HG02763 (cell line): ENCODE data around the gene CCDC136.

Experiments
- ATAC-seq: cut with Tn5 transposase; IDR thresholded peaks from one replicate; pipeline ENCODE4 v1.9.1; 2021; ENCODE audit warnings: mild to moderate bottlenecking, moderate library complexity; ENCODE audit not compliant: unreplicated experiment

Gene CCDC136

GRCh38 chr7:128831178-128831993 is 39.6 kb downstream of the CCDC136 start:
- no peak for ATAC-seq

- no peak for ATAC-seq
Observed at GRCh38 chr7:128831994-128832879, 40.5 kb downstream of the CCDC136 start.

- ATAC-seq = no peak
Observed at GRCh38 chr7:128832880-128833147, 41.0 kb downstream of the CCDC136 start.

- ATAC-seq = no peak
Observed at GRCh38 chr7:128833148-128833945, 41.6 kb downstream of the CCDC136 start.

GRCh38 chr7:128833946-128834325 is 42.2 kb downstream of the CCDC136 start:
- ATAC-seq = no peak

GRCh38 chr7:128835231-128835751 is 43.5 kb downstream of the CCDC136 start:
- ATAC-seq = no peak

GRCh38 chr7:128835790-128836641 is 44.2 kb downstream of the CCDC136 start:
- no peak for ATAC-seq

- no peak for ATAC-seq
Observed at GRCh38 chr7:128836729-128837348, 45.1 kb downstream of the CCDC136 start.

GRCh38 chr7:128837521-128837921 is 45.8 kb downstream of the CCDC136 start:
- no peak for ATAC-seq

- ATAC-seq = no peak
Observed at GRCh38 chr7:128838109-128838779, 46.5 kb downstream of the CCDC136 start.

- no peak for ATAC-seq
Observed at GRCh38 chr7:128838981-128839731, 47.4 kb downstream of the CCDC136 start.

- ATAC-seq = no peak
Observed at GRCh38 chr7:128839751-128840177, 48.0 kb downstream of the CCDC136 start.

GRCh38 chr7:128840326-128841170 is 48.8 kb downstream of the CCDC136 start:
- no peak for ATAC-seq

GRCh38 chr7:128841171-128841690 is 49.5 kb downstream of the CCDC136 start:
- ATAC-seq = no peak

- no peak for ATAC-seq
Observed at GRCh38 chr7:128841921-128842673, 50.3 kb downstream of the CCDC136 start.
